GM23248 (cell line): ENCODE measurements around the gene CTNNA2. TPM values are rescaled to one million over a fixed set of nuclear protein-coding genes. Genes with fewer than 3 reads are reported as not detected.

Experiments
- DNase-seq: peaks from one replicate; pipeline ENCODE4 v3.0.0-alpha.2; 2015
- H2AFZ ChIP-seq: fragments of 200-600 bp; sonication (generic); 2 replicates; pipeline ENCODE4 v1.6.1; 2016; ENCODE audit warnings: antibody characterized with exemption
- H3F3A ChIP-seq: fragments of 200-600 bp; sonication (generic); 2 replicates; pipeline ENCODE4 v1.6.1; 2016; ENCODE audit warnings: mild to moderate bottlenecking, antibody characterized with exemption, mixed run types; ENCODE audit not compliant: insufficient read depth
- H3K27ac ChIP-seq: fragments of 200-600 bp; sonication (generic); 2 replicates; pipeline ENCODE4 v1.5.1; 2016; ENCODE audit warnings: mild to moderate bottlenecking
- H3K27me3 ChIP-seq: fragments of 200-600 bp; sonication (generic); replicated peaks from 2 replicates; pipeline ENCODE4 v1.6.1; 2016; ENCODE audit warnings: mild to moderate bottlenecking; ENCODE audit not compliant: insufficient read depth
- H3K36me3 ChIP-seq: fragments of 200-600 bp; sonication (generic); 2 replicates; pipeline ENCODE4 v1.6.1; 2016; ENCODE audit warnings: low read depth, mild to moderate bottlenecking
- H3K4me1 ChIP-seq: fragments of 200-600 bp; sonication (generic); 2 replicates; pipeline ENCODE4 v1.6.1; 2016; ENCODE audit warnings: mild to moderate bottlenecking; ENCODE audit not compliant: insufficient read depth
- H3K4me2 ChIP-seq: fragments of 200-600 bp; sonication (generic); one replicate; pipeline ENCODE4 v1.6.1; 2016; ENCODE audit warnings: mild to moderate bottlenecking; ENCODE audit not compliant: unreplicated experiment
- H3K4me3 ChIP-seq: fragments of 200-600 bp; sonication (generic); 2 replicates; pipeline ENCODE4 v1.5.1; 2016; ENCODE audit warnings: mild to moderate bottlenecking
- H3K79me2 ChIP-seq: fragments of 200-600 bp; sonication (generic); 2 replicates; pipeline ENCODE4 v1.6.1; 2016; ENCODE audit warnings: mild to moderate bottlenecking; ENCODE audit not compliant: insufficient read depth
- H3K9ac ChIP-seq: fragments of 200-600 bp; sonication (generic); 2 replicates; pipeline ENCODE4 v1.6.1; 2016; ENCODE audit warnings: mild to moderate bottlenecking
- H3K9me2 ChIP-seq: fragments of 200-600 bp; sonication (generic); 2 replicates; pipeline ENCODE4 v1.6.1; 2016; ENCODE audit warnings: mixed run types, mild to moderate bottlenecking, moderate library complexity; ENCODE audit not compliant: insufficient read depth
- H3K9me3 ChIP-seq: fragments of 200-600 bp; sonication (generic); one replicate; pipeline ENCODE4 v1.6.1; 2017; ENCODE audit warnings: low read depth
- H4K20me1 ChIP-seq: fragments of 200-600 bp; sonication (generic); 2 replicates; pipeline ENCODE4 v1.6.0; 2016; ENCODE audit not compliant: insufficient read depth
- EZH2 ChIP-seq: fragments of 200-600 bp; sonication (generic); IDR thresholded peaks from 2 replicates; pipeline ENCODE4 v1.6.1; 2018; ENCODE audit warnings: antibody characterized with exemption, mild to moderate bottlenecking; ENCODE audit not compliant: insufficient read depth, poor library complexity, severe bottlenecking
- EZH2phosphoT487 ChIP-seq: fragments of 200-600 bp; sonication (generic); IDR thresholded peaks from 2 replicates; pipeline ENCODE4 v1.6.1; 2018; ENCODE audit warnings: antibody characterized with exemption, moderate library complexity, mild to moderate bottlenecking, low read depth; ENCODE audit not compliant: insufficient read depth
- WGBS, 2 experiments: methylation state at CpG; one replicate each; pipeline ENCODE4 v1.1.6; 2015 to 2017; ENCODE audit warnings: low lambda C conversion rate in 2 of 2, low coverage in 1 of 2; ENCODE audit errors: missing lambda C conversion rate in 2 of 2; 5-methylcytosine and 5-hydroxymethylcytosine counted together
- in situ Hi-C: fragments of 300-500 bp; cut with MboI; formaldehyde crosslinking; loops from 2 replicates; pipeline ENCODE4 v1.15.0; 2020
- polyA plus RNA-seq: library from polyadenylated mRNA; unstranded; fragments of >200 nt; fragmentation: Nextera tagmentation; extraction: Ambion mirVana; gene quantifications from 2 replicates; pipeline ENCODE4 v1.2.1, GENCODE V29; 2016
- total RNA-seq: library from RNA; depleted of rRNA; stranded (reverse); fragments of >200 nt; shearing (Covaris generic); gene quantifications from 2 replicates; pipeline ENCODE4 v1.2.3, GENCODE V29; 2014

CTNNA2 gene
- total and polyA plus RNA-seq, 2 experiments from 2014 or later, result not detected

GRCh38 chr2:80233333-80233732 lies 720.5 kb downstream of the CTNNA2 start:
- Histone ChIP-seq H3K9ac (no peak overlapping the region), H3K27me3 (no peaks in the 10 kb centered on the region; the same call in 1 of the 2 replicates), H3K79me2 (no peaks in the 10 kb centered on the region), H3K4me2 (no peak overlapping the region), H3K9me3 (no peaks in the 10 kb centered on the region), H4K20me1 (no peaks in the 10 kb centered on the region), H3K4me1 (no peaks in the 10 kb centered on the region), H3K36me3 (no peaks in the 10 kb centered on the region), H3K27ac (no peak overlapping the region), H3K4me3 (no peak overlapping the region), H3F3A (no peaks in the 10 kb centered on the region), H2AFZ (no peak overlapping the region), H3K9me2 (no peaks in the 10 kb centered on the region)
- no peak for DNase-seq
- in situ Hi-C loops, result no loop called here
- WGBS, 2 experiments, result 13 to 17% methylated on average over 1 of the region's 1 CpG
- TF ChIP-seq EZH2, result no peak
- TF ChIP-seq EZH2phosphoT487, result no peak

GRCh38 chr2:80238692-80239469 lies 726.0 kb downstream of the CTNNA2 start:
- Histone ChIP-seq H3K4me3 (no peak overlapping the region), H3K9me2 (no peaks in the 10 kb centered on the region), H3K79me2 (no peaks in the 10 kb centered on the region), H3K36me3 (no peaks in the 10 kb centered on the region), H3K9ac (no peak overlapping the region), H3F3A (no peaks in the 10 kb centered on the region), H3K27me3 (no peaks in the 10 kb centered on the region; the same call in 1 of the 2 replicates), H3K4me1 (no peaks in the 10 kb centered on the region), H2AFZ (no peak overlapping the region), H3K9me3 (no peaks in the 10 kb centered on the region), H4K20me1 (no peaks in the 10 kb centered on the region), H3K4me2 (no peak overlapping the region), H3K27ac (no peak overlapping the region)
- DNase-seq, result peak; percentile 42
- in situ Hi-C loops, result no loop called here
- WGBS, 2 experiments, result 22 to 25% methylated on average over 11 of the region's 11 CpGs
- TF ChIP-seq EZH2 (no peak), EZH2phosphoT487 (no peak)

GRCh38 chr2:80242355-80242910 lies 729.6 kb downstream of the CTNNA2 start:
- Histone ChIP-seq H3K4me1 (no peaks in the 10 kb centered on the region), H3K27ac (no peak overlapping the region), H3K9me3 (no peaks in the 10 kb centered on the region), H3K27me3 (no peaks in the 10 kb centered on the region; the same call in 1 of the 2 replicates), H3K9me2 (no peaks in the 10 kb centered on the region), H3K9ac (no peak overlapping the region), H3F3A (no peaks in the 10 kb centered on the region), H2AFZ (no peak overlapping the region), H3K36me3 (no peaks in the 10 kb centered on the region), H4K20me1 (no peaks in the 10 kb centered on the region), H3K4me2 (no peak overlapping the region), H3K4me3 (no peak overlapping the region), H3K79me2 (no peaks in the 10 kb centered on the region)
- DNase-seq, result no peak
- WGBS, 2 experiments, result 16 to 18% methylated on average over 3 of the region's 3 CpGs
- TF ChIP-seq EZH2phosphoT487 (no peak), EZH2 (no peak)
- in situ Hi-C loops, result no loop called here

GRCh38 chr2:80244905-80245584 lies 732.2 kb downstream of the CTNNA2 start:
- no peak for DNase-seq
- in situ Hi-C loops, result no loop called here
- no peaks in the 10 kb centered on the region for H3K9me3 ChIP-seq
- H3K27me3 ChIP-seq, result no peaks in the 10 kb centered on the region; the same call in 1 of the 2 replicates
- H3K4me1 ChIP-seq, result no peaks in the 10 kb centered on the region
- H2AFZ ChIP-seq, result no peak overlapping the region
- no peaks in the 10 kb centered on the region for H4K20me1 ChIP-seq
- no peak overlapping the region for H3K4me2 ChIP-seq
- no peaks in the 10 kb centered on the region for H3K36me3 ChIP-seq
- no peak for TF ChIP-seq EZH2
- TF ChIP-seq EZH2phosphoT487, result no peak
- H3K27ac ChIP-seq, result no peak overlapping the region
- no peaks in the 10 kb centered on the region for H3F3A ChIP-seq
- H3K4me3 ChIP-seq, result no peak overlapping the region
- H3K9me2 ChIP-seq, result no peaks in the 10 kb centered on the region
- WGBS, 2 experiments, result 29 to 34% methylated on average over 8 of the region's 8 CpGs
- H3K79me2 ChIP-seq, result no peaks in the 10 kb centered on the region
- no peak overlapping the region for H3K9ac ChIP-seq
